Stimulated activated naive CD8-positive, alpha-beta T cell treated with anti-CD3 and anti-CD28 coated beads, Interleukin-15, Interleukin-2, amounts not matched to agents 100 U/mL and 50 U/mL, for 24 hours (primary cell): ENCODE data around the gene NOSIP.

Experiments
- ATAC-seq: fragments of 150-1000 bp; cut with Tn5 transposase; one replicate; pipeline ENCODE4 v1.10.0; 2021
- DNase-seq: peaks from one replicate; pipeline ENCODE4 v3.0.0; 2021

NOSIP gene

GRCh38 chr19:49507803-49508494 lies 72.4 kb downstream of the NOSIP start:
- no peak for DNase-seq
- ATAC-seq = no peak

GRCh38 chr19:49506575-49507105 lies 73.7 kb downstream of the NOSIP start:
- DNase-seq (peak; percentile 83), ATAC-seq (peak; percentile 77)
